Astrocyte (in vitro differentiated cells and primary cell): Measurements from ENCODE around the gene HSPA8. TPM values are rescaled to one million over a fixed set of nuclear protein-coding genes. Genes with fewer than 3 reads are reported as not detected.
"Not testable (repeated sequence)": the region's sequence is repeated elsewhere in the genome, so short reads cannot be mapped to it uniquely, and the experiment has no call there.

Source experiments
- DNase-seq: peaks from one replicate; pipeline ENCODE4 v3.0.0-alpha.2; 2010; ENCODE audit warnings: low read depth
- FAIRE-seq: peaks from 2 replicates; lab custom pipeline; 2011; peaks lifted over from hg19 to GRCh38; lab: Jason Lieb, UNC
- H2AFZ ChIP-seq: 2 replicates; pipeline ENCODE4 v1.6.0; 2012; ENCODE audit warnings: low read depth, low read length, inconsistent platforms
- H3K27ac ChIP-seq: 2 replicates; pipeline ENCODE4 v1.5.1; 2011; ENCODE audit warnings: low read depth, low read length, inconsistent platforms
- H3K27me3 ChIP-seq: 2 replicates; pipeline ENCODE4 v1.6.0; 2011; ENCODE audit warnings: low read length, inconsistent platforms; ENCODE audit not compliant: insufficient read depth
- H3K36me3 ChIP-seq: 2 replicates; pipeline ENCODE4 v1.5.1; 2011; ENCODE audit warnings: low read length, inconsistent platforms; ENCODE audit not compliant: insufficient read depth
- H3K4me1 ChIP-seq: 2 replicates; pipeline ENCODE4 v1.5.1; 2011; ENCODE audit warnings: low read length, inconsistent platforms; ENCODE audit not compliant: insufficient read depth
- H3K4me2 ChIP-seq: 2 replicates; pipeline ENCODE4 v1.6.0; 2012; ENCODE audit warnings: low read length, inconsistent platforms
- H3K4me3 ChIP-seq: 2 replicates; pipeline ENCODE4 v1.5.1; 2011; ENCODE audit warnings: low read depth, mild to moderate bottlenecking, low read length, inconsistent platforms; ENCODE audit not compliant: insufficient read depth
- H3K79me2 ChIP-seq: 2 replicates; pipeline ENCODE4 v1.6.0; 2012; ENCODE audit warnings: mild to moderate bottlenecking, low read length, inconsistent platforms; ENCODE audit not compliant: insufficient read depth
- H3K9ac ChIP-seq: 2 replicates; pipeline ENCODE4 v1.6.0; 2012; ENCODE audit warnings: mild to moderate bottlenecking, low read length, inconsistent platforms
- H3K9me3 ChIP-seq: 2 replicates; pipeline ENCODE4 v1.5.1; 2012; ENCODE audit warnings: low read depth, mild to moderate bottlenecking, low read length, inconsistent platforms; ENCODE audit not compliant: insufficient read depth
- H4K20me1 ChIP-seq: 2 replicates; pipeline ENCODE4 v1.6.0; 2012; ENCODE audit warnings: low read length, inconsistent platforms; ENCODE audit not compliant: insufficient read depth
- H3K27ac Mint-ChIP-seq: one replicate; pipeline ENCODE4 v1.8.0; 2021; ENCODE audit warnings: mild to moderate bottlenecking, mixed read lengths; ENCODE audit not compliant: unreplicated experiment
- H3K27me3 Mint-ChIP-seq: one replicate; pipeline ENCODE4 v1.8.0; 2021; ENCODE audit warnings: low read depth, mixed read lengths; ENCODE audit not compliant: unreplicated experiment
- H3K36me3 Mint-ChIP-seq: one replicate; pipeline ENCODE4 v1.8.0; 2021; ENCODE audit warnings: low read depth, mixed read lengths; ENCODE audit not compliant: unreplicated experiment
- H3K4me1 Mint-ChIP-seq: one replicate; pipeline ENCODE4 v1.8.0; 2021; ENCODE audit warnings: low read depth, mixed read lengths; ENCODE audit not compliant: unreplicated experiment
- H3K4me3 Mint-ChIP-seq: one replicate; pipeline ENCODE4 v1.8.0; 2021; ENCODE audit warnings: mild to moderate bottlenecking, moderate library complexity, mixed read lengths; ENCODE audit not compliant: unreplicated experiment
- H3K9me3 Mint-ChIP-seq: one replicate; pipeline ENCODE4 v1.8.0; 2021; ENCODE audit warnings: mild to moderate bottlenecking, mixed read lengths; ENCODE audit not compliant: unreplicated experiment
- EZH2 ChIP-seq: IDR thresholded peaks from 2 replicates; pipeline ENCODE4 v1.6.1; 2012; ENCODE audit warnings: mild to moderate bottlenecking, low read length, inconsistent platforms; ENCODE audit not compliant: insufficient read depth
- total RNA-seq: library from RNA; stranded (reverse); gene quantifications from 2 replicates; pipeline ENCODE4 v1.2.1, GENCODE V29; 2021
- TF ChIP-seq, protein P1 (sequence below): IDR thresholded peaks from 2 replicates; pipeline ENCODE4 v1.5.1; 2011; ENCODE audit warnings: low read depth, mild to moderate bottlenecking, inconsistent platforms, low read length, moderate library complexity; ENCODE audit not compliant: insufficient read depth

HSPA8 gene
- total RNA-seq, 1 donor from 2014 or later = 1,502 TPM

GRCh38 chr11:123098990-123099389 lies 37.1 kb upstream of the HSPA8 start:
- Histone ChIP-seq H3K79me2 (no peaks in the 10 kb centered on the region), H3K9me3 (no peaks in the 10 kb centered on the region), H3K27ac (no peak overlapping the region), H3K27me3 (no peaks in the 10 kb centered on the region), H4K20me1 (peaks cover 4% of the 10 kb centered on the region), H3K4me3 (no peak overlapping the region), H3K9ac (no peak overlapping the region), H2AFZ (no peak overlapping the region), H3K36me3 (peaks cover 8% of the 10 kb centered on the region), H3K4me1 (peaks cover 3% of the 10 kb centered on the region), H3K4me2 (no peak overlapping the region)
- Mint-ChIP-seq H3K4me1 (no peaks in the 10 kb centered on the region), H3K27ac (no peak overlapping the region), H3K9me3 (peaks cover 3% of the 10 kb centered on the region), H3K27me3 (no peaks in the 10 kb centered on the region), H3K4me3 (no peak overlapping the region), H3K36me3 (no peaks in the 10 kb centered on the region)
- no peak for FAIRE-seq
- DNase-seq = no peak
- TF ChIP-seq, protein P1, sequence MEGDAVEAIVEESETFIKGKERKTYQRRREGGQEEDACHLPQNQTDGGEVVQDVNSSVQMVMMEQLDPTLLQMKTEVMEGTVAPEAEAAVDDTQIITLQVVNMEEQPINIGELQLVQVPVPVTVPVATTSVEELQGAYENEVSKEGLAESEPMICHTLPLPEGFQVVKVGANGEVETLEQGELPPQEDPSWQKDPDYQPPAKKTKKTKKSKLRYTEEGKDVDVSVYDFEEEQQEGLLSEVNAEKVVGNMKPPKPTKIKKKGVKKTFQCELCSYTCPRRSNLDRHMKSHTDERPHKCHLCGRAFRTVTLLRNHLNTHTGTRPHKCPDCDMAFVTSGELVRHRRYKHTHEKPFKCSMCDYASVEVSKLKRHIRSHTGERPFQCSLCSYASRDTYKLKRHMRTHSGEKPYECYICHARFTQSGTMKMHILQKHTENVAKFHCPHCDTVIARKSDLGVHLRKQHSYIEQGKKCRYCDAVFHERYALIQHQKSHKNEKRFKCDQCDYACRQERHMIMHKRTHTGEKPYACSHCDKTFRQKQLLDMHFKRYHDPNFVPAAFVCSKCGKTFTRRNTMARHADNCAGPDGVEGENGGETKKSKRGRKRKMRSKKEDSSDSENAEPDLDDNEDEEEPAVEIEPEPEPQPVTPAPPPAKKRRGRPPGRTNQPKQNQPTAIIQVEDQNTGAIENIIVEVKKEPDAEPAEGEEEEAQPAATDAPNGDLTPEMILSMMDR = no peak
- TF ChIP-seq EZH2 = no peak

- Histone ChIP-seq H3K4me1 (no peaks in the 10 kb centered on the region), H3K27me3 (no peaks in the 10 kb centered on the region), H4K20me1 (no peaks in the 10 kb centered on the region), H3K27ac (no peak overlapping the region), H3K4me3 (no peak overlapping the region), H3K9ac (no peak overlapping the region), H3K9me3 (no peaks in the 10 kb centered on the region), H3K4me2 (no peak overlapping the region), H2AFZ (no peak overlapping the region), H3K36me3 (peaks cover 11% of the 10 kb centered on the region), H3K79me2 (no peaks in the 10 kb centered on the region)
- Mint-ChIP-seq H3K4me1 (no peaks in the 10 kb centered on the region), H3K9me3 (peaks cover 3% of the 10 kb centered on the region), H3K27ac (no peak overlapping the region), H3K36me3 (peaks cover 1% of the 10 kb centered on the region), H3K4me3 (no peak overlapping the region), H3K27me3 (no peaks in the 10 kb centered on the region)
- DNase-seq (no peak), FAIRE-seq (no peak)
- no peak for TF ChIP-seq EZH2
- TF ChIP-seq, protein P1 = no peak
These were observed 31.8 kb upstream of the HSPA8 start for GRCh38 chr11:123093739-123094138.

GRCh38 chr11:123091506-123091905 lies 29.6 kb upstream of the HSPA8 start:
- DNase-seq = no peak
- no peaks in the 10 kb centered on the region for H3K9me3 Mint-ChIP-seq
- no peaks in the 10 kb centered on the region for H4K20me1 ChIP-seq
- no peaks in the 10 kb centered on the region for H3K4me1 Mint-ChIP-seq
- H3K4me2 ChIP-seq = no peak overlapping the region
- H3K27me3 Mint-ChIP-seq = no peaks in the 10 kb centered on the region
- H2AFZ ChIP-seq = no peak overlapping the region
- no peaks in the 10 kb centered on the region for H3K27me3 ChIP-seq
- H3K79me2 ChIP-seq = no peaks in the 10 kb centered on the region
- peaks cover 8% of the 10 kb centered on the region for H3K36me3 ChIP-seq
- H3K27ac ChIP-seq = no peak overlapping the region
- H3K27ac Mint-ChIP-seq = no peak overlapping the region
- H3K4me1 ChIP-seq = no peaks in the 10 kb centered on the region
- FAIRE-seq = no peak
- no peak overlapping the region for H3K4me3 ChIP-seq
- H3K9me3 ChIP-seq = no peaks in the 10 kb centered on the region
- H3K4me3 Mint-ChIP-seq = no peak overlapping the region
- TF ChIP-seq EZH2 = no peak
- TF ChIP-seq, protein P1 = no peak
- H3K9ac ChIP-seq = no peak overlapping the region
- peaks cover 1% of the 10 kb centered on the region for H3K36me3 Mint-ChIP-seq

DNA sequence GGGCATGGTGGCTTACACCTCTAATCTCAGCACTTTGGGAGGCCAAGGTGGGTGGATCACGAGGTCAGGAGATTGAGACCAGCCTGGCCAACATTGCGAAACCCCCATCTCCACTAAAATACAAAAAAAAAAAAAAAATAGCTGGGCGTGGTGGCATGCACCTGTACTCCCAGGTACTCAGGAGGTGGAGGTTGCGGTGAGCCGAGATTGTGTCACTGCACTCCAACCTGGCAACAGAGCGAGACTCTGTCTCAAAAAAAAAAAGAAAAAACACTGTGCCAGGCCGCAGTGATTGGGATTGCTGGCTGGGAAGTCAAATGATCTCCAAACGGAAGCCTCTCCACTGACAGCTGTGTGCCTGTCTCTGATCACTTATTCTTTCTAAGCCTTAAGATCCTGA lies 28.2 kb upstream of the HSPA8 start:
- not testable (repeated sequence) for H3K36me3 Mint-ChIP-seq, H3K4me1 Mint-ChIP-seq, H3K4me3 Mint-ChIP-seq, H2AFZ ChIP-seq, H4K20me1 ChIP-seq, H3K9me3 Mint-ChIP-seq, H3K27ac ChIP-seq, H3K4me3 ChIP-seq, H3K4me2 ChIP-seq, H3K4me1 ChIP-seq, H3K9me3 ChIP-seq, H3K9ac ChIP-seq, H3K27me3 ChIP-seq, H3K36me3 ChIP-seq, DNase-seq, H3K27ac Mint-ChIP-seq, H3K27me3 Mint-ChIP-seq, H3K79me2 ChIP-seq, FAIRE-seq
